ENCODE results near the gene IFT43.

The IFT43 gene

GRCh38 chr14:76022991-76023390, 37.4 kb downstream of the IFT43 start:
- no peak for DNase-seq

- DNase-seq = no peak
Observed at GRCh38 chr14:76023757-76024156, 38.2 kb downstream of the IFT43 start.

- DNase-seq = no peak
Observed at GRCh38 chr14:76024211-76024907, 38.8 kb downstream of the IFT43 start.

GRCh38 chr14:76034566-76034965, 49.0 kb downstream of the IFT43 start:
- DNase-seq = no peak

- no peak for DNase-seq
Observed at GRCh38 chr14:76040704-76041103, 55.1 kb downstream of the IFT43 start.

- no peak for DNase-seq
Observed at GRCh38 chr14:76045773-76046172, 60.2 kb downstream of the IFT43 start.

- no peak for DNase-seq
Observed at GRCh38 chr14:76050250-76050649, 64.7 kb downstream of the IFT43 start.

GRCh38 chr14:76050797-76051392, 65.3 kb downstream of the IFT43 start:
- peak; percentile 5 for DNase-seq

- DNase-seq = no peak
Observed at GRCh38 chr14:76051717-76052465, 66.3 kb downstream of the IFT43 start.

GRCh38 chr14:76053572-76054355, 68.2 kb downstream of the IFT43 start:
- DNase-seq = no peak

- no peak for DNase-seq
Observed at GRCh38 chr14:76055330-76055729, 69.8 kb downstream of the IFT43 start.

- DNase-seq = no peak
Observed at GRCh38 chr14:76056128-76056527, 70.6 kb downstream of the IFT43 start.

GRCh38 chr14:76057914-76058313, 72.4 kb downstream of the IFT43 start:
- no peak for DNase-seq

GRCh38 chr14:76063327-76063726, 77.8 kb downstream of the IFT43 start:
- no peak for DNase-seq

- DNase-seq = no peak
Observed at GRCh38 chr14:76065519-76065918, 80.0 kb downstream of the IFT43 start.

GRCh38 chr14:76067536-76067935, 82.0 kb downstream of the IFT43 start:
- no peak for DNase-seq

GRCh38 chr14:76073717-76074116, 88.2 kb downstream of the IFT43 start:
- no peak for DNase-seq

GRCh38 chr14:76077340-76077739, 91.8 kb downstream of the IFT43 start:
- DNase-seq = no peak

- no peak for DNase-seq
Observed at GRCh38 chr14:76078501-76078900, 92.9 kb downstream of the IFT43 start.

GRCh38 chr14:76080025-76080424, 94.5 kb downstream of the IFT43 start:
- DNase-seq = no peak

GRCh38 chr14:76080471-76080870, 94.9 kb downstream of the IFT43 start:
- no peak for DNase-seq

- no peak for DNase-seq
Observed at GRCh38 chr14:76081642-76082041, 96.1 kb downstream of the IFT43 start.
